ENCODE data around the gene PARPBP.
"Not testable (repeated sequence)": the region's sequence is repeated elsewhere in the genome, so short reads cannot be mapped to it uniquely, and the experiment has no call there.

PARPBP gene

DNA sequence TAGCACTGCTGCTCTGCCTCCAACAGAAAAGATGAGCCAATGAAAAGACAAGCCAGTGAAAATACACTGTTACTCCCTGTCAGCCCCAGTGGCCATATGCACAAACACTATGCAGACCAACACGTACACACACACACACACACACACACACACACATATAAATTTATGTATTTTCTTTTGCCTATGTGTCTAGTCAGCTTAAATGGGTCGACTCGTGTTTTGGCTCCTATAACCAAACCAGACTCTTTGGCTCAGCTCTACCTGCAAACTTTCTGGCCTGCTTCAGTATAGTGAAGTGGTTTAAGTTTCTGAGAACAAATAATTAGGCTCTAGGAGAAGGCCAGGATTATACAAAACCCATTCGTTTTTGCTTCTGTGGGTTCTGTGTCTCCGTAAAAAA, 108.0 kb downstream of the PARPBP start:
- DNase-seq (ENCODE audit: low read depth, low spot score) = no peak
- H3K4me3 ChIP-seq (ENCODE audit: low read length) = no peak overlapping the region

DNA sequence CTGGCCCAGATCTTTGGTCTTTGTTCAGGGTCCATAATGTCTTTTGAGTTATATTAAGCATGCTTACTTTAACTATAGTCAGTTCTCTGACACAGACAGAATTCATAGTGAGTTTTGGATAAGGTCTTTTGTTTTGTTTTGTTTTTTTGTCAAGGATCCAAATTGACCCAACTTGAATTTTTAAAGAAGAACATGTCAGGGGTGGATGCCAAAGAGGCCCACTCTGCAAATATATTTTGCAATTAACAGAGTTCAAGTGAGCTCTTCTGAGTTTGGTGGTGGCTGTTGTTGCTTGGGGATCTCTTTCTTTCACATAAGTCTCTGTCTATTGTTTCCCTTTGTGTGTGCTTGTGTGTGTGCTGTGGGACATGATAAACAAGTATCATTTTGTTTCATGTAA, 112.1 kb downstream of the PARPBP start:
- DNase-seq (ENCODE audit: low read depth, low spot score) = no peak

GRCh38 chr12:102232446-102232845, 112.5 kb downstream of the PARPBP start:
- no peak overlapping the region for H3K4me3 ChIP-seq (ENCODE audit: low read length)
- DNase-seq (ENCODE audit: low read depth, low spot score) = no peak

More for the DNA sequence above, 112.1 kb downstream of the PARPBP start:
- no peak overlapping the region for H3K4me3 ChIP-seq (ENCODE audit: low read length)

- DNase-seq (ENCODE audit: low read depth, low spot score) = no peak
- no peak overlapping the region for H3K4me3 ChIP-seq (ENCODE audit: low read length)
Observed at GRCh38 chr12:102234599-102234998, 114.6 kb downstream of the PARPBP start.

GRCh38 chr12:102240859-102241258, 120.9 kb downstream of the PARPBP start:
- not testable (repeated sequence) for DNase-seq (ENCODE audit: low read depth, low spot score); H3K4me3 ChIP-seq (ENCODE audit: low read length)
